Ishikawa (cell line): ENCODE results near the gene DNAJC15.

Experiments
- CREB1 ChIP-seq: IDR thresholded peaks from 2 replicates; pipeline ENCODE4 v1.6.1; 2012; ENCODE audit warnings: low read depth
- EGR1 ChIP-seq: IDR thresholded peaks from 2 replicates; pipeline ENCODE4 v1.6.1; 2012
- EP300 ChIP-seq: IDR thresholded peaks from 2 replicates; pipeline ENCODE4 v1.6.1; 2012; ENCODE audit warnings: borderline replicate concordance
- FOXM1 ChIP-seq: IDR thresholded peaks from 2 replicates; pipeline ENCODE4 v1.6.1; 2012; ENCODE audit warnings: low read depth, borderline replicate concordance
- TAF1 ChIP-seq: IDR thresholded peaks from 2 replicates; pipeline ENCODE4 v1.6.1; 2012; ENCODE audit warnings: low read depth, mild to moderate bottlenecking
- TF ChIP-seq, protein P1 (sequence below): IDR thresholded peaks from 2 replicates; pipeline ENCODE4 v1.6.1; 2012

GRCh38 chr13:42991898-42992763, 31.3 kb upstream of the DNAJC15 start, which contains the start of gene EPSTI1:
- TF ChIP-seq EP300 (no peak), TAF1 (no peak), FOXM1 (no peak), EGR1 (no peak), CREB1 (no peak)
- TF ChIP-seq, protein P1, sequence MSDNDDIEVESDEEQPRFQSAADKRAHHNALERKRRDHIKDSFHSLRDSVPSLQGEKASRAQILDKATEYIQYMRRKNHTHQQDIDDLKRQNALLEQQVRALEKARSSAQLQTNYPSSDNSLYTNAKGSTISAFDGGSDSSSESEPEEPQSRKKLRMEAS: no peak
